A549 (cell line): ENCODE measurements around the gene ETFB.

Experiments used
- CTCF ChIP-seq: fragments of >200 bp; sonication (Bioruptor Twin); formaldehyde crosslinking; IDR thresholded peaks from 3 replicates; pipeline ENCODE4 v1.5.1; 2016
- HDAC2 ChIP-seq: fragments of 200-600 bp; sonication (generic); IDR thresholded peaks from 2 replicates; pipeline ENCODE4 v1.6.1; 2016
- HOXB5 ChIP-seq: fragments of 250-450 bp; sonication (Bioruptor Pico); IDR thresholded peaks from 2 replicates; pipeline ENCODE4 v1.5.0; 2020; ENCODE audit warnings: mild to moderate bottlenecking, moderate library complexity
- PHF8 ChIP-seq: fragments of 200-600 bp; sonication (generic); IDR thresholded peaks from 2 replicates; pipeline ENCODE4 v1.6.1; 2016; ENCODE audit warnings: low read depth, mild to moderate bottlenecking, antibody characterized with exemption, moderate library complexity, borderline replicate concordance
- POLR2A ChIP-seq: IDR thresholded peaks from 2 replicates; pipeline ENCODE4 v1.6.1; 2012; ENCODE audit warnings: mild to moderate bottlenecking, low read length
- RFX5 ChIP-seq: fragments of 450-650 bp; IDR thresholded peaks from 2 replicates; pipeline ENCODE4 v1.7.1; 2014; ENCODE audit warnings: antibody characterized with exemption, mild to moderate bottlenecking, moderate library complexity
- SMC3 ChIP-seq: fragments of >200 bp; sonication (Bioruptor Twin); formaldehyde crosslinking; IDR thresholded peaks from 3 replicates; pipeline ENCODE4 v1.6.1; 2018; ENCODE audit warnings: inconsistent platforms
- ZSCAN20 ChIP-seq: fragments of 250-450 bp; sonication (Bioruptor Pico); IDR thresholded peaks from 2 replicates; pipeline ENCODE4 v1.8.0; 2022; ENCODE audit warnings: mild to moderate bottlenecking, moderate library complexity

DNA sequence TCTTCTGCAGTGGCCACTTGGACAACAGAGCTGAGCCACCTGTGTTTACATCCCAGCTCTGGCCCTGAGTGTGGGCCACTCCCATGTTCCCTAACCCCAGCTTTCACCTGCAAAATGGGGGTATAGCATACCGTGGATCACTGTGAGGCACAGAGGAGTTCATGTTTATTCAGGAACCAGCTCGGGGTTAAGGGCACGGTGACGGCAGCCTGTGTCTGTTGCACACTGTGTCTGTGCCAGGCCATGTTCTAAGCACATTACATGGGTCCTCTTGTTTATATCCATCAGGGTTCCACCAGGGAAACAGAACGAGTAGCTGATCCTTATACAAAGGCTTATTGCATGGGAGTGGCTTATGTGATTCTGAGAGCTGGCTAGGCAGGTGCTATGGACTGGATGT lies 68.8 kb downstream of the ETFB start:
- TF ChIP-seq SMC3 (no peak), CTCF (no peak), HDAC2 (no peak), PHF8 (no peak), HOXB5 (no peak), POLR2A (no peak), ZSCAN20 (CRISPR knock-in tag) (no peak), RFX5 (no peak)
